Activated CD4-positive, alpha-beta memory T cell treated with anti-CD3 and anti-CD28 coated beads, Interleukin-2, amount 10 ng/mL, durations not matched to agents 7 days and 5 days (primary cell): ENCODE data around the gene STXBP5. TPM values are rescaled to one million over a fixed set of nuclear protein-coding genes. Genes with fewer than 3 reads are reported as not detected.

Source experiments
- CTCF ChIA-PET: fragments of 350-600 bp; sonication (Branson Sonifier 250); formaldehyde crosslinking; loops from one replicate; lab custom pipeline; 2021; ENCODE audit warnings: antibody characterized with exemption, inconsistent platforms; lab: Charles Lee
- POLR2A ChIA-PET: fragments of 350-600 bp; sonication (Branson Sonifier 250); formaldehyde crosslinking; loops from one replicate; lab custom pipeline; 2021; ENCODE audit warnings: antibody characterized with exemption; lab: Charles Lee
- DNase-seq: peaks from one replicate; pipeline ENCODE4 v3.0.0-alpha.2; 2020
- H3K27ac Mint-ChIP-seq: one replicate; pipeline ENCODE4 v1.8.0; 2021; ENCODE audit warnings: mild to moderate bottlenecking, mixed read lengths
- H3K27me3 Mint-ChIP-seq: one replicate; pipeline ENCODE4 v1.8.0; 2021; ENCODE audit warnings: mixed read lengths
- H3K36me3 Mint-ChIP-seq: one replicate; pipeline ENCODE4 v1.8.0; 2021; ENCODE audit warnings: low read depth, mixed read lengths
- H3K4me1 Mint-ChIP-seq: one replicate; pipeline ENCODE4 v1.8.0; 2021; ENCODE audit warnings: mixed read lengths
- H3K4me3 Mint-ChIP-seq: one replicate; pipeline ENCODE4 v1.8.0; 2021; ENCODE audit warnings: mild to moderate bottlenecking, mixed read lengths
- H3K9me3 Mint-ChIP-seq: one replicate; pipeline ENCODE4 v1.8.0; 2021; ENCODE audit warnings: mixed read lengths
- total RNA-seq, 2 experiments: library from RNA; stranded (reverse); gene quantifications; one replicate each; pipeline ENCODE4 v1.2.3, GENCODE V29; 2021

The STXBP5 gene
- total RNA-seq, 2 experiments from 2014 or later, result 16.7 to 17.2 TPM

- Mint-ChIP-seq H3K27me3 (no peaks in the 10 kb centered on the region), H3K4me1 (no peaks in the 10 kb centered on the region), H3K4me3 (no peak overlapping the region), H3K27ac (no peak overlapping the region), H3K9me3 (peaks cover 10% of the 10 kb centered on the region), H3K36me3 (no peaks in the 10 kb centered on the region)
- POLR2A ChIA-PET, result no interaction called here
- CTCF ChIA-PET, result no interaction called here
- no peak for DNase-seq
Measured at GRCh38 chr6:147400968-147401367, 196.8 kb downstream of the STXBP5 start.

GRCh38 chr6:147401779-147402178, 197.6 kb downstream of the STXBP5 start:
- Mint-ChIP-seq H3K4me3 (no peak overlapping the region), H3K27me3 (no peaks in the 10 kb centered on the region)

GRCh38 chr6:147406783-147407182, 202.6 kb downstream of the STXBP5 start:
- Mint-ChIP-seq H3K9me3 (no peaks in the 10 kb centered on the region), H3K27me3 (no peaks in the 10 kb centered on the region), H3K27ac (no peak overlapping the region), H3K36me3 (no peaks in the 10 kb centered on the region), H3K4me1 (no peaks in the 10 kb centered on the region), H3K4me3 (no peak overlapping the region)
- DNase-seq, result no peak
- ChIA-PET CTCF (no interaction called here), POLR2A (no interaction called here)

More at GRCh38 chr6:147401779-147402178, 197.6 kb downstream of the STXBP5 start:
- CTCF ChIA-PET, result no interaction called here
- H3K27ac Mint-ChIP-seq, result no peak overlapping the region
- no peaks in the 10 kb centered on the region for H3K36me3 Mint-ChIP-seq
- H3K9me3 Mint-ChIP-seq, result peaks cover 10% of the 10 kb centered on the region
- no peaks in the 10 kb centered on the region for H3K4me1 Mint-ChIP-seq
- POLR2A ChIA-PET, result no interaction called here
- DNase-seq, result no peak

GRCh38 chr6:147407571-147407970, 203.4 kb downstream of the STXBP5 start:
- Mint-ChIP-seq H3K27ac (no peak overlapping the region), H3K4me1 (no peaks in the 10 kb centered on the region), H3K4me3 (no peak overlapping the region), H3K9me3 (no peaks in the 10 kb centered on the region), H3K27me3 (no peaks in the 10 kb centered on the region), H3K36me3 (no peaks in the 10 kb centered on the region)
- POLR2A ChIA-PET, result no interaction called here
- CTCF ChIA-PET, result no interaction called here
- no peak for DNase-seq

- Mint-ChIP-seq H3K4me3 (no peak overlapping the region), H3K4me1 (no peaks in the 10 kb centered on the region), H3K27me3 (no peaks in the 10 kb centered on the region), H3K27ac (no peak overlapping the region), H3K9me3 (no peaks in the 10 kb centered on the region), H3K36me3 (no peaks in the 10 kb centered on the region)
- ChIA-PET POLR2A (no interaction called here), CTCF (interaction anchor here (1.0 kb wide), 1 partner anchor 8 kb away, joined by 3 read pairs; no protein-coding TSS in a partner anchor)
- DNase-seq, result no peak
Measured at GRCh38 chr6:147416622-147417021, 212.4 kb downstream of the STXBP5 start.

- CTCF ChIA-PET, result no interaction called here
- POLR2A ChIA-PET, result no interaction called here
- no peak overlapping the region for H3K4me3 Mint-ChIP-seq
- no peaks in the 10 kb centered on the region for H3K36me3 Mint-ChIP-seq
- H3K9me3 Mint-ChIP-seq, result peaks cover 2% of the 10 kb centered on the region
- H3K27me3 Mint-ChIP-seq, result no peaks in the 10 kb centered on the region
- no peaks in the 10 kb centered on the region for H3K4me1 Mint-ChIP-seq
- DNase-seq, result no peak
- no peak overlapping the region for H3K27ac Mint-ChIP-seq
Measured at GRCh38 chr6:147417954-147418353, 213.7 kb downstream of the STXBP5 start.

- ChIA-PET CTCF (no interaction called here), POLR2A (no interaction called here)
- no peaks in the 10 kb centered on the region for H3K27me3 Mint-ChIP-seq
- no peak for DNase-seq
- no peaks in the 10 kb centered on the region for H3K4me1 Mint-ChIP-seq
- peaks cover 2% of the 10 kb centered on the region for H3K9me3 Mint-ChIP-seq
- H3K27ac Mint-ChIP-seq, result no peak overlapping the region
- H3K36me3 Mint-ChIP-seq, result no peaks in the 10 kb centered on the region
- H3K4me3 Mint-ChIP-seq, result no peak overlapping the region
Measured at GRCh38 chr6:147418523-147418922, 214.3 kb downstream of the STXBP5 start.

GRCh38 chr6:147421903-147422302, 217.7 kb downstream of the STXBP5 start:
- no peak for DNase-seq
- peaks cover 2% of the 10 kb centered on the region for H3K9me3 Mint-ChIP-seq
- ChIA-PET POLR2A (no interaction called here), CTCF (no interaction called here)
- no peak overlapping the region for H3K4me3 Mint-ChIP-seq
- no peaks in the 10 kb centered on the region for H3K36me3 Mint-ChIP-seq
- no peak overlapping the region for H3K27ac Mint-ChIP-seq
- H3K27me3 Mint-ChIP-seq, result no peaks in the 10 kb centered on the region
- no peaks in the 10 kb centered on the region for H3K4me1 Mint-ChIP-seq

GRCh38 chr6:147423111-147423510, 218.9 kb downstream of the STXBP5 start:
- peaks cover 2% of the 10 kb centered on the region for H3K9me3 Mint-ChIP-seq
- DNase-seq, result no peak
- no peak overlapping the region for H3K4me3 Mint-ChIP-seq
- H3K27ac Mint-ChIP-seq, result no peak overlapping the region
- ChIA-PET POLR2A (no interaction called here), CTCF (no interaction called here)
- H3K36me3 Mint-ChIP-seq, result no peaks in the 10 kb centered on the region
- H3K4me1 Mint-ChIP-seq, result no peaks in the 10 kb centered on the region
- H3K27me3 Mint-ChIP-seq, result no peaks in the 10 kb centered on the region

GRCh38 chr6:147429794-147430193, 225.6 kb downstream of the STXBP5 start:
- CTCF ChIA-PET, result no interaction called here
- Mint-ChIP-seq H3K4me1 (no peaks in the 10 kb centered on the region), H3K9me3 (no peaks in the 10 kb centered on the region), H3K36me3 (no peaks in the 10 kb centered on the region), H3K27ac (no peak overlapping the region), H3K4me3 (no peak overlapping the region), H3K27me3 (no peaks in the 10 kb centered on the region)
- no peak for DNase-seq
- POLR2A ChIA-PET, result no interaction called here

GRCh38 chr6:147430811-147431210, 226.6 kb downstream of the STXBP5 start:
- POLR2A ChIA-PET, result no interaction called here
- H3K4me3 Mint-ChIP-seq, result no peak overlapping the region
- H3K27me3 Mint-ChIP-seq, result no peaks in the 10 kb centered on the region
- H3K27ac Mint-ChIP-seq, result no peak overlapping the region
- CTCF ChIA-PET, result no interaction called here
- no peaks in the 10 kb centered on the region for H3K9me3 Mint-ChIP-seq
- H3K36me3 Mint-ChIP-seq, result no peaks in the 10 kb centered on the region
- H3K4me1 Mint-ChIP-seq, result no peaks in the 10 kb centered on the region
- no peak for DNase-seq

GRCh38 chr6:147434076-147434475, 229.9 kb downstream of the STXBP5 start:
- no peaks in the 10 kb centered on the region for H3K27me3 Mint-ChIP-seq
- no peak overlapping the region for H3K27ac Mint-ChIP-seq
- H3K9me3 Mint-ChIP-seq, result no peaks in the 10 kb centered on the region
- DNase-seq, result no peak
- ChIA-PET CTCF (no interaction called here), POLR2A (no interaction called here)
- no peaks in the 10 kb centered on the region for H3K36me3 Mint-ChIP-seq
- H3K4me1 Mint-ChIP-seq, result no peaks in the 10 kb centered on the region
- H3K4me3 Mint-ChIP-seq, result no peak overlapping the region

GRCh38 chr6:147434516-147434915, 230.3 kb downstream of the STXBP5 start:
- Mint-ChIP-seq H3K4me3 (no peak overlapping the region), H3K36me3 (no peaks in the 10 kb centered on the region), H3K9me3 (no peaks in the 10 kb centered on the region), H3K4me1 (no peaks in the 10 kb centered on the region), H3K27ac (no peak overlapping the region), H3K27me3 (no peaks in the 10 kb centered on the region)
- DNase-seq, result no peak
- ChIA-PET CTCF (no interaction called here), POLR2A (no interaction called here)

GRCh38 chr6:147437615-147438014, 233.4 kb downstream of the STXBP5 start:
- ChIA-PET POLR2A (no interaction called here), CTCF (no interaction called here)
- no peak for DNase-seq
- no peaks in the 10 kb centered on the region for H3K27me3 Mint-ChIP-seq
- no peak overlapping the region for H3K27ac Mint-ChIP-seq
- H3K36me3 Mint-ChIP-seq, result no peaks in the 10 kb centered on the region
- H3K4me1 Mint-ChIP-seq, result no peaks in the 10 kb centered on the region
- H3K9me3 Mint-ChIP-seq, result no peaks in the 10 kb centered on the region
- H3K4me3 Mint-ChIP-seq, result no peak overlapping the region
